Suprapubic skin (tissue), 4 donors: Measurements from ENCODE around the gene RAP1A. TPM values are rescaled to one million over a fixed set of nuclear protein-coding genes. Genes with fewer than 3 reads are reported as not detected.

Experiments used
- DNase-seq, 2 donors: peaks; one replicate each; pipeline ENCODE4 v3.0.0-alpha.2; 2019; ENCODE audit warnings: low spot score in 2 of 2
- H3K27ac ChIP-seq: fragments of 200-600 bp; sonication (generic); one replicate; pipeline ENCODE4 v1.5.1; 2019
- H3K27me3 ChIP-seq: fragments of 200-600 bp; sonication (generic); one replicate; pipeline ENCODE4 v1.5.1; 2019
- H3K36me3 ChIP-seq: fragments of 200-600 bp; sonication (generic); one replicate; pipeline ENCODE4 v1.5.1; 2019
- H3K4me1 ChIP-seq: fragments of 200-600 bp; sonication (generic); one replicate; pipeline ENCODE4 v1.5.1; 2019
- H3K4me3 ChIP-seq: fragments of 200-600 bp; sonication (generic); one replicate; pipeline ENCODE4 v1.5.1; 2019; ENCODE audit warnings: mild to moderate bottlenecking
- H3K9me3 ChIP-seq: fragments of 200-600 bp; sonication (generic); one replicate; pipeline ENCODE4 v1.5.1; 2019
- EP300 ChIP-seq: sonication (generic); formaldehyde crosslinking; IDR thresholded peaks from one replicate; pipeline ENCODE4 v1.6.1; 2017; ENCODE audit warnings: antibody characterized with exemption
- POLR2A ChIP-seq, 2 donors: fragments of 450-650 bp; IDR thresholded peaks; one replicate each; pipeline ENCODE4 v1.6.1; 2017; ENCODE audit warnings: antibody characterized with exemption in 2 of 2, mild to moderate bottlenecking in 2 of 2, moderate library complexity in 2 of 2
- POLR2AphosphoS5 ChIP-seq, 3 donors: sonication (generic); formaldehyde crosslinking; IDR thresholded peaks; one replicate each; pipeline ENCODE4 v1.6.1; 2017; ENCODE audit warnings: antibody characterized with exemption in 3 of 3
- WGBS: methylation state at CpG from one replicate; pipeline ENCODE4 v1.1.5; 2018; 5-methylcytosine and 5-hydroxymethylcytosine counted together
- total RNA-seq, 4 donors: library from RNA; depleted of rRNA; stranded (reverse); fragments of >200 nt; gene quantifications; one replicate each; pipeline ENCODE4 v1.1.0, GENCODE V29; 2016
- TF ChIP-seq, protein P1 (sequence below), 2 donors: fragments of 200-600 bp in 1 of 2; fragments of 450-650 bp in 1 of 2; sonication (generic) in 1 of 2; IDR thresholded peaks; one replicate each; pipeline ENCODE4 v1.5.1; 2016 to 2019; ENCODE audit warnings: antibody characterized with exemption in 2 of 2, mild to moderate bottlenecking in 1 of 2, moderate library complexity in 1 of 2

The RAP1A gene
- total RNA-seq = 10 to 100 TPM; 31.0 to 38.4 (median 35.3) TPM

DNA sequence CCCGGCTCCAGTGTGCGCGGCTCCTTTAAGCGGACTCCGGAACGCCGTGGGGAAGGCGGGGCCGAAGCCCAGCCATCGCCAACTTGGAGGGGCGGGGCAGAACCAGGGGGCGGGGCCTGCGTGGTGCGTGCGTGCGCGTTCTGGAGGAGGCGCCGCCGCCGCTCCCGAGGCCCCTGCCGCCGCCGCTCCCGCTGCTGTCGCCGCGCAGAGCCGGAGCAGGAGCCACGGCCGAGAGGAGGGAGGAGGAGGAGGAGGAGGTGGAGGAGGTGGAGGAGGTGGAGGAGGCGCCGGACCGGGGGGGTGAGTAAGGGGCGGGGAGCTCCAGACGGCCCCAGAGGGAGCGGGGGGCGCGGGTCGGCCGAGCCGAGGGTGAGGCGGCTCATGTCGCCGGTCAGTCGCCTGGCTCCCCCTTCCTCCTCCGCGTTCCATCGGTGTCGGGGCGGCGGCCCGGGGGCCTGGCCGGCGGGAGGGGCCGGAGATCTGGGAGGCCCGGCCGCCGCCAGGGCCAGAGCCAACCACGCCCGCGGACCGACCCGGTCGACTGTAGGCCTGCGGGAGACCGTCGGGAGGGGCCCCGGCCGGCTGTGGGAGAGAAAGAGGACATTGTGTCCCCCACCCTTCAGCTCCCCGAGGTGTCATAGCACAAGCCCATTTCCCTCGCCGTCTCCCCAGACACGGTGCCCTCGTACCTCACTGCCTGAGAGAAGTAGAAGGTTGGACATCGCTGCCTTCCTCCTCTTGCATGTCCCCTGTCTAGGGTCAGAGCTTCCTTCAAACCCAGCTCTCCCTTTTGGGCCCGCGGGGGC is at the start of gene RAP1A:
TSS of gene RAP1A (plus strand) at position 155 of the 806 bp plus-strand sequence. CDS start 71,572 bp downstream, outside the sequence.
- H3K4me1 ChIP-seq = peaks cover 59% of the 10 kb centered on the region
- H3K4me3 ChIP-seq = peak within 1 kb of the TSS; percentile 88
- H3K36me3 ChIP-seq = no peaks in the 10 kb centered on the region
- H3K9me3 ChIP-seq = no peaks in the 10 kb centered on the region
- H3K27me3 ChIP-seq = no peaks in the 10 kb centered on the region
- WGBS = 0% methylated on average over 40 of the region's 79 CpGs
- peak; percentile 96 to 97 for DNase-seq
- TF ChIP-seq POLR2A (IDR thresholded peaks at IDR 0.05) = peak in 1 of 2 donors; percentile 76
- no peak for TF ChIP-seq POLR2AphosphoS5 (IDR thresholded peaks at IDR 0.05)
- TF ChIP-seq, protein P1, sequence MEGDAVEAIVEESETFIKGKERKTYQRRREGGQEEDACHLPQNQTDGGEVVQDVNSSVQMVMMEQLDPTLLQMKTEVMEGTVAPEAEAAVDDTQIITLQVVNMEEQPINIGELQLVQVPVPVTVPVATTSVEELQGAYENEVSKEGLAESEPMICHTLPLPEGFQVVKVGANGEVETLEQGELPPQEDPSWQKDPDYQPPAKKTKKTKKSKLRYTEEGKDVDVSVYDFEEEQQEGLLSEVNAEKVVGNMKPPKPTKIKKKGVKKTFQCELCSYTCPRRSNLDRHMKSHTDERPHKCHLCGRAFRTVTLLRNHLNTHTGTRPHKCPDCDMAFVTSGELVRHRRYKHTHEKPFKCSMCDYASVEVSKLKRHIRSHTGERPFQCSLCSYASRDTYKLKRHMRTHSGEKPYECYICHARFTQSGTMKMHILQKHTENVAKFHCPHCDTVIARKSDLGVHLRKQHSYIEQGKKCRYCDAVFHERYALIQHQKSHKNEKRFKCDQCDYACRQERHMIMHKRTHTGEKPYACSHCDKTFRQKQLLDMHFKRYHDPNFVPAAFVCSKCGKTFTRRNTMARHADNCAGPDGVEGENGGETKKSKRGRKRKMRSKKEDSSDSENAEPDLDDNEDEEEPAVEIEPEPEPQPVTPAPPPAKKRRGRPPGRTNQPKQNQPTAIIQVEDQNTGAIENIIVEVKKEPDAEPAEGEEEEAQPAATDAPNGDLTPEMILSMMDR (IDR thresholded peaks at IDR 0.05) = no peak
- TF ChIP-seq EP300 = no peak
- H3K27ac ChIP-seq = peak within 1 kb of the TSS; percentile 97

DNA sequence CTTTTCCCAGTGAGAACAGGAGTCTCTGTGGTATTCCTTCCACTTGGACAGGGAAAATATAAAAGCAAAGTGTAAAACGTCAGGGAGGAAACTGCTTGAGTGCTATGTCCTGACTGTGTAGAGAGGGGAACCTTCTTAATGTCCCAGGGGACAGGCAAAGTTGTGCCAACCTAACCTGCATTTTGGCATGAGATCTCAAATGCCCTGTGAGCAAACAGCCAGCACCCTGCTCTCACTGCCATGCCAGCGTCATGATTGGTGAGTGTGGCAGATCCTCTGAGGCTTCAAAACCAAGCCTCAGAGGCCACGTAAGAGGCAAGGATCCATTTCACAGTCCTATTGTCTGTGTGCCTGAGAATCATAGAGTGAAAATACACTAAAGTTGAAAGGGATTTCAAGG is 49.7 kb upstream of the RAP1A start:
- no peak overlapping the region for H3K4me3 ChIP-seq
- no peak for TF ChIP-seq EP300
- no peaks in the 10 kb centered on the region for H3K27me3 ChIP-seq
- no peaks in the 10 kb centered on the region for H3K9me3 ChIP-seq
- H3K36me3 ChIP-seq = no peaks in the 10 kb centered on the region
- WGBS = 79% methylated on average over 3 of the region's 3 CpGs
- no peak overlapping the region for H3K27ac ChIP-seq
- H3K4me1 ChIP-seq = peaks cover 14% of the 10 kb centered on the region
- no peak for DNase-seq

- H3K4me1 ChIP-seq = peaks cover 14% of the 10 kb centered on the region
- H3K27me3 ChIP-seq = no peaks in the 10 kb centered on the region
- H3K9me3 ChIP-seq = no peaks in the 10 kb centered on the region
- H3K36me3 ChIP-seq = no peaks in the 10 kb centered on the region
- no peak for TF ChIP-seq POLR2A (IDR thresholded peaks at IDR 0.05)
- TF ChIP-seq, protein P1 (IDR thresholded peaks at IDR 0.05) = peak in 1 of 2 donors; percentile 25
- H3K4me3 ChIP-seq = no peak overlapping the region
- no peak for DNase-seq
- 85% methylated on average over 2 of the region's 2 CpGs for WGBS
- H3K27ac ChIP-seq = no peak overlapping the region
These were observed 48.8 kb upstream of the RAP1A start for GRCh38 chr1:111570781-111571181.

DNA sequence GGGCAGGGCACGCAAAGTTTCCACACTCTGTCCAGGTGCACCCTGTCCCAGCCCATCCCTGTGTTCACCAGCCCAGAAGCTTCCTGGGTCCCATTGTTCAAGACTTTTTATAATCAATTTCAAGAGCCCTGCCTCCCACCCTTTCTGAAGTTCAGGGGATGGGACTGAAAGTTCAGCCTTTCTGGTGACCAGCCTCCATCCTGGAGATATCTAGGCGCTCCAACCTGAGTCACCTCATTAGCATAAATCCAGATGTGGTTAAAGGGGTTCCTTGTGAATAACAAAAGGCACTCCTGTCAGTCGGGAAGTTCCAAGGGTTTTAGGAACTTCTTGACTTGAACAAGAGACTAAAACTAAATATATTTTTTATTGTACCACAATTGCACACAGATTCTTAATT is 48.4 kb upstream of the RAP1A start:
- no peaks in the 10 kb centered on the region for H3K27me3 ChIP-seq
- H3K9me3 ChIP-seq = no peaks in the 10 kb centered on the region
- no peaks in the 10 kb centered on the region for H3K36me3 ChIP-seq
- DNase-seq = no peak
- H3K27ac ChIP-seq = no peak overlapping the region
- no peak overlapping the region for H3K4me3 ChIP-seq
- no peak for TF ChIP-seq EP300
- TF ChIP-seq, protein P1 (IDR thresholded peaks at IDR 0.05) = no peak
- no peak for TF ChIP-seq POLR2A (IDR thresholded peaks at IDR 0.05)
- TF ChIP-seq POLR2AphosphoS5 (IDR thresholded peaks at IDR 0.05) = no peak
- peaks cover 14% of the 10 kb centered on the region for H3K4me1 ChIP-seq
- 60% methylated on average over 3 of the region's 3 CpGs for WGBS

GRCh38 chr1:111571987-111572386 is 47.6 kb upstream of the RAP1A start:
- DNase-seq = no peak
- no peak overlapping the region for H3K4me3 ChIP-seq
- H3K27ac ChIP-seq = no peak overlapping the region
- H3K36me3 ChIP-seq = no peaks in the 10 kb centered on the region
- WGBS = 20% methylated on average over 2 of the region's 2 CpGs
- peaks cover 14% of the 10 kb centered on the region for H3K4me1 ChIP-seq
- no peaks in the 10 kb centered on the region for H3K9me3 ChIP-seq
- H3K27me3 ChIP-seq = no peaks in the 10 kb centered on the region
- TF ChIP-seq, protein P1 (IDR thresholded peaks at IDR 0.05) = no peak
- TF ChIP-seq POLR2AphosphoS5 (IDR thresholded peaks at IDR 0.05) (no peak), EP300 (no peak), POLR2A (IDR thresholded peaks at IDR 0.05) (no peak)
